Liver (tissue), 3 donors: ENCODE measurements around the gene MAX.

Experiments
- CTCF ChIP-seq: fragments of 150-350 bp; IDR thresholded peaks from 2 replicates; pipeline ENCODE4 v1.5.1; 2017; ENCODE audit warnings: improper control_type of control experiment, low read depth, low read length; ENCODE audit not compliant: missing input control
- EGR1 ChIP-seq, 2 donors: IDR thresholded peaks; 2 replicates each; pipeline ENCODE4 v1.6.1; 2016 to 2018; ENCODE audit warnings: antibody characterized with exemption in 2 of 2, low read depth in 2 of 2
- GABPA ChIP-seq, 2 donors: IDR thresholded peaks in 1 of 2; conservative IDR thresholded peaks in 1 of 2; 2 replicates each; pipeline ENCODE4 v1.6.1; 2016; ENCODE audit warnings: antibody characterized with exemption in 2 of 2, mild to moderate bottlenecking in 1 of 2, moderate library complexity in 1 of 2
- HNF4G ChIP-seq: IDR thresholded peaks from 2 replicates; pipeline ENCODE4 v1.6.1; 2016; ENCODE audit warnings: antibody characterized with exemption
- MAX ChIP-seq: IDR thresholded peaks from 2 replicates; pipeline ENCODE4 v1.6.1; 2016; ENCODE audit warnings: antibody characterized with exemption
- RAD21 ChIP-seq, 2 donors: IDR thresholded peaks; 2 replicates each; pipeline ENCODE4 v1.6.1; 2016; ENCODE audit warnings: antibody characterized with exemption in 2 of 2, mild to moderate bottlenecking in 2 of 2
- RXRA ChIP-seq, 2 donors: IDR thresholded peaks; 2 replicates each; pipeline ENCODE4 v1.6.1; 2017 to 2018; ENCODE audit warnings: antibody characterized with exemption in 2 of 2, mild to moderate bottlenecking in 1 of 2
- SP1 ChIP-seq: IDR thresholded peaks from 2 replicates; pipeline ENCODE4 v1.6.1; 2018; ENCODE audit warnings: antibody characterized with exemption, mild to moderate bottlenecking
- ZBTB33 ChIP-seq: IDR thresholded peaks from 2 replicates; pipeline ENCODE4 v1.6.1; 2016; ENCODE audit warnings: antibody characterized with exemption
- donor health status: healthy.
- donor health status: healthy.

- no peak for TF ChIP-seq RAD21 (IDR thresholded peaks at IDR 0.05)
- TF ChIP-seq CTCF, result no peak
- no peak for TF ChIP-seq EGR1 (IDR thresholded peaks at IDR 0.05; ENCODE audit: low read depth in 2 of 2)
- no peak for TF ChIP-seq ZBTB33
- TF ChIP-seq GABPA (IDR thresholded peaks at IDR 0.05 in 1 of 2, conservative IDR thresholded peaks at IDR 0.05 in 1 of 2), result no peak
- no peak for TF ChIP-seq SP1
- TF ChIP-seq HNF4G, result no peak
- TF ChIP-seq MAX, result no peak
- no peak for TF ChIP-seq RXRA (IDR thresholded peaks at IDR 0.05)
Observed at GRCh38 chr14:65079201-65079600, 23.1 kb downstream of the MAX start.
